Measurements from ENCODE around the gene TTLL13.

DNA sequence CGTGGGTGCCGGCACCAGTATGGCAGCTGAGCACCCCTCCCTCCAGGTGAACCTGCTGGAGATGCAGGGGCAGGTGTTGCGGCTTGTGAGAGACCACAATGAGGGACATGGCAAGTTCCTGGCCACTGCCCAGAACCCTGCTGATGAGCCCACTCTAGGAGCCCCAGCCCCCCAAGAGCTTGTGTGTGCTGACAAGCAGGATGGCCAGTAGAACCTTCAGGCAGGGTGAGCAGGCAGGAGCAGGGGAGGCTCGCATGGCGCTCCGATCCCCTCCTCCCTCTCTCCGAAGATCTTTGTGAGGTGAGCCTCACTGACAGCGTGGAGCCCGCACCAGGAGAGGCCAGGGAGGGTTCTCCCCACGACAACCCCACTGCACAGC lies 45.9 kb downstream of the TTLL13 start:
- TF ChIP-seq, protein P1, sequence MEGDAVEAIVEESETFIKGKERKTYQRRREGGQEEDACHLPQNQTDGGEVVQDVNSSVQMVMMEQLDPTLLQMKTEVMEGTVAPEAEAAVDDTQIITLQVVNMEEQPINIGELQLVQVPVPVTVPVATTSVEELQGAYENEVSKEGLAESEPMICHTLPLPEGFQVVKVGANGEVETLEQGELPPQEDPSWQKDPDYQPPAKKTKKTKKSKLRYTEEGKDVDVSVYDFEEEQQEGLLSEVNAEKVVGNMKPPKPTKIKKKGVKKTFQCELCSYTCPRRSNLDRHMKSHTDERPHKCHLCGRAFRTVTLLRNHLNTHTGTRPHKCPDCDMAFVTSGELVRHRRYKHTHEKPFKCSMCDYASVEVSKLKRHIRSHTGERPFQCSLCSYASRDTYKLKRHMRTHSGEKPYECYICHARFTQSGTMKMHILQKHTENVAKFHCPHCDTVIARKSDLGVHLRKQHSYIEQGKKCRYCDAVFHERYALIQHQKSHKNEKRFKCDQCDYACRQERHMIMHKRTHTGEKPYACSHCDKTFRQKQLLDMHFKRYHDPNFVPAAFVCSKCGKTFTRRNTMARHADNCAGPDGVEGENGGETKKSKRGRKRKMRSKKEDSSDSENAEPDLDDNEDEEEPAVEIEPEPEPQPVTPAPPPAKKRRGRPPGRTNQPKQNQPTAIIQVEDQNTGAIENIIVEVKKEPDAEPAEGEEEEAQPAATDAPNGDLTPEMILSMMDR (conservative IDR thresholded peaks at IDR 0.05; ENCODE audit: low read depth, low read length) = no peak
- TF ChIP-seq POLR2A (IDR thresholded peaks at IDR 0.05; ENCODE audit: low read depth, low read length) (no peak), MAFK (IDR thresholded peaks at IDR 0.05; ENCODE audit: low read depth, low read length) (no peak), RAD21 (IDR thresholded peaks at IDR 0.05; ENCODE audit: low read length) (no peak), CEBPB (IDR thresholded peaks at IDR 0.05; ENCODE audit: low read depth, low read length) (no peak), SMC3 (IDR thresholded peaks at IDR 0.05; ENCODE audit: low read depth, low read length) (no peak), RFX5 (IDR thresholded peaks at IDR 0.05; ENCODE audit: low read depth, low read length) (no peak), NFE2L2 (IDR thresholded peaks at IDR 0.05; ENCODE audit: low read depth, low read length) (no peak), RCOR1 (IDR thresholded peaks at IDR 0.05; ENCODE audit: insufficient replicate concordance, low read length) (no peak), BHLHE40 (IDR thresholded peaks at IDR 0.05; ENCODE audit: low read depth, low read length) (no peak), MXI1 (IDR thresholded peaks at IDR 0.05; ENCODE audit: borderline replicate concordance, low read depth, low read length) (no peak)
- TF ChIP-seq, protein P2, sequence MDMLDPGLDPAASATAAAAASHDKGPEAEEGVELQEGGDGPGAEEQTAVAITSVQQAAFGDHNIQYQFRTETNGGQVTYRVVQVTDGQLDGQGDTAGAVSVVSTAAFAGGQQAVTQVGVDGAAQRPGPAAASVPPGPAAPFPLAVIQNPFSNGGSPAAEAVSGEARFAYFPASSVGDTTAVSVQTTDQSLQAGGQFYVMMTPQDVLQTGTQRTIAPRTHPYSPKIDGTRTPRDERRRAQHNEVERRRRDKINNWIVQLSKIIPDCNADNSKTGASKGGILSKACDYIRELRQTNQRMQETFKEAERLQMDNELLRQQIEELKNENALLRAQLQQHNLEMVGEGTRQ (IDR thresholded peaks at IDR 0.05; ENCODE audit: low read depth, low read length) = no peak
- TF ChIP-seq, protein P3, sequence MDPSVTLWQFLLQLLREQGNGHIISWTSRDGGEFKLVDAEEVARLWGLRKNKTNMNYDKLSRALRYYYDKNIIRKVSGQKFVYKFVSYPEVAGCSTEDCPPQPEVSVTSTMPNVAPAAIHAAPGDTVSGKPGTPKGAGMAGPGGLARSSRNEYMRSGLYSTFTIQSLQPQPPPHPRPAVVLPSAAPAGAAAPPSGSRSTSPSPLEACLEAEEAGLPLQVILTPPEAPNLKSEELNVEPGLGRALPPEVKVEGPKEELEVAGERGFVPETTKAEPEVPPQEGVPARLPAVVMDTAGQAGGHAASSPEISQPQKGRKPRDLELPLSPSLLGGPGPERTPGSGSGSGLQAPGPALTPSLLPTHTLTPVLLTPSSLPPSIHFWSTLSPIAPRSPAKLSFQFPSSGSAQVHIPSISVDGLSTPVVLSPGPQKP (IDR thresholded peaks at IDR 0.05; ENCODE audit: borderline replicate concordance, low read depth, low read length) = no peak

Measured in IMR-90 (cell line).